B cell (primary cell): ENCODE data around the gene UBE2J2. TPM values are rescaled to one million over a fixed set of nuclear protein-coding genes. Genes with fewer than 3 reads are reported as not detected.
A peak's percentile ranks its signal among the peaks of the same experiment; 100 is the strongest.

Source experiments
- ATAC-seq: fragments of 200-7000 bp; cut with Tn5 transposase; one replicate; pipeline ENCODE4 v1.10.0; 2021; ENCODE audit warnings: low read depth, mild to moderate bottlenecking, moderate number of reproducible peaks, moderate library complexity
- CTCF ChIA-PET: fragments of 350-600 bp; sonication (Branson Sonifier 250); formaldehyde crosslinking; loops from one replicate; lab custom pipeline; 2021; ENCODE audit warnings: antibody characterized with exemption, inconsistent platforms; lab: Charles Lee
- POLR2A ChIA-PET: fragments of 350-600 bp; sonication (Branson Sonifier 250); formaldehyde crosslinking; loops from one replicate; lab custom pipeline; 2021; ENCODE audit warnings: antibody characterized with exemption; lab: Charles Lee
- DNase-seq: peaks from one replicate; pipeline ENCODE4 v3.0.0; 2013
- H2AFZ ChIP-seq: 2 replicates; pipeline ENCODE4 v1.6.1; 2012; ENCODE audit warnings: mild to moderate bottlenecking, low read depth, low read length; ENCODE audit not compliant: insufficient read depth, poor library complexity, severe bottlenecking
- H3K27ac ChIP-seq, 2 donors: 1 replicate in 1 of 2; 2 replicates in 1 of 2; pipeline ENCODE4 v1.5.1; 2012 to 2013; ENCODE audit warnings: low read length in 2 of 2, mild to moderate bottlenecking in 2 of 2, moderate library complexity in 1 of 2
- H3K27me3 ChIP-seq, 4 experiments: fragments of 200-600 bp in 1 of 4; sonication (generic) in 1 of 4; replicated peaks in 1 of 4; 1 replicate in 2 of 4; 2 replicates in 2 of 4; pipeline versions ENCODE4 v1.6.1 to v1.7.0; 2013 to 2016; ENCODE audit warnings: low read length in 3 of 4, mild to moderate bottlenecking in 2 of 4, mixed read lengths in 1 of 4, moderate library complexity in 1 of 4; ENCODE audit not compliant: insufficient read depth in 4 of 4, control insufficient read depth in 3 of 4; ENCODE audit errors: control extremely low read depth in 1 of 4
- H3K36me3 ChIP-seq, 2 experiments: replicated peaks in 1 of 2; 1 replicate in 1 of 2; 2 replicates in 1 of 2; pipeline versions ENCODE4 v1.6.1 to v1.7.1; 2013; ENCODE audit warnings: low read length in 1 of 2; ENCODE audit not compliant: insufficient read depth in 2 of 2, control insufficient read depth in 1 of 2; ENCODE audit errors: control extremely low read depth in 1 of 2, extremely low read depth in 1 of 2
- H3K4me1 ChIP-seq, 2 donors: fragments of 200-600 bp in 1 of 2; sonication (generic) in 1 of 2; 1 replicate in 1 of 2; 2 replicates in 1 of 2; pipeline versions ENCODE4 v1.5.1 to v1.6.1; 2013 to 2017; ENCODE audit warnings: low read length in 2 of 2; ENCODE audit not compliant: control insufficient read depth in 2 of 2, insufficient read depth in 2 of 2
- H3K4me2 ChIP-seq: replicated peaks from 2 replicates; pipeline ENCODE3; 2012; ENCODE audit warnings: mild to moderate bottlenecking, low read depth, low read length; ENCODE audit not compliant: poor library complexity, severe bottlenecking
- H3K4me3 ChIP-seq, 5 experiments: fragments of 200-600 bp in 1 of 5; sonication (generic) in 1 of 5; 1 replicate in 3 of 5; 2 replicates in 2 of 5; pipeline versions ENCODE4 v1.5.1 to v1.7.0; 2011 to 2016; ENCODE audit warnings: low read length in 4 of 5, mild to moderate bottlenecking in 4 of 5, low read depth in 2 of 5, control low read depth in 1 of 5, moderate library complexity in 1 of 5; ENCODE audit not compliant: insufficient read depth in 1 of 5; ENCODE audit errors: control extremely low read depth in 1 of 5, extremely low read depth in 1 of 5
- H3K79me2 ChIP-seq: fragments of 200-600 bp; sonication (generic); one replicate; pipeline ENCODE4 v1.6.0; 2016; ENCODE audit warnings: low read length; ENCODE audit not compliant: control insufficient read depth, insufficient read depth
- H3K9ac ChIP-seq: fragments of 200-600 bp; sonication (generic); 2 replicates; pipeline ENCODE4 v1.6.1; 2017; ENCODE audit warnings: mild to moderate bottlenecking, low read length, moderate library complexity
- H3K9me3 ChIP-seq, 3 donors: one replicate each; pipeline versions ENCODE4 v1.6.1 to v1.7.1; 2013; ENCODE audit warnings: low read length in 2 of 3; ENCODE audit not compliant: control insufficient read depth in 2 of 3, insufficient read depth in 1 of 3; ENCODE audit errors: control extremely low read depth in 1 of 3
- H4K20me1 ChIP-seq: 2 replicates; pipeline ENCODE4 v1.6.0; 2012; ENCODE audit warnings: mild to moderate bottlenecking, low read length; ENCODE audit not compliant: insufficient read depth, control insufficient read depth, poor library complexity, severe bottlenecking
- H3K27ac Mint-ChIP-seq: one replicate; pipeline ENCODE4 v1.8.0; 2021; ENCODE audit warnings: mixed read lengths
- H3K27me3 Mint-ChIP-seq: one replicate; pipeline ENCODE4 v1.8.0; 2021; ENCODE audit warnings: mixed read lengths
- H3K4me1 Mint-ChIP-seq: one replicate; pipeline ENCODE4 v1.8.0; 2021; ENCODE audit warnings: mixed read lengths
- H3K4me3 Mint-ChIP-seq: one replicate; pipeline ENCODE4 v1.8.0; 2021; ENCODE audit warnings: mixed read lengths
- H3K9me3 Mint-ChIP-seq: one replicate; pipeline ENCODE4 v1.8.0; 2022; ENCODE audit warnings: mixed read lengths; ENCODE audit not compliant: insufficient read depth
- EZH2 ChIP-seq: IDR thresholded peaks from 2 replicates; pipeline ENCODE4 v1.6.1; 2012; ENCODE audit warnings: borderline replicate concordance, low read depth, mild to moderate bottlenecking, moderate library complexity, low read length; ENCODE audit not compliant: insufficient read depth, poor library complexity, severe bottlenecking
- WGBS: methylation state at CpG from one replicate; pipeline ENCODE4 v1.1.5; 2013; ENCODE audit warnings: missing lambda C conversion rate; ENCODE audit not compliant: insufficient coverage; 5-methylcytosine and 5-hydroxymethylcytosine counted together
- intact Hi-C: fragments of 100-400 bp; cut with micrococcal nuclease; formaldehyde crosslinking; loops from one replicate; pipeline ENCODE4 v1.10.0; 2022
- polyA plus RNA-seq: library from polyadenylated mRNA; depleted of rRNA; stranded (reverse); fragments of >200 nt; gene quantifications from 2 replicates; pipeline ENCODE4 v1.2.3, GENCODE V29; 2012
- total RNA-seq, 2 donors: library from RNA; stranded (reverse); fragments of 120-200 nt in 1 of 2; gene quantifications; 1 replicate in 1 of 2; 2 replicates in 1 of 2; pipeline versions ENCODE4 v1.2.3 to v1.2.4, GENCODE V29; 2013 to 2022
- TF ChIP-seq, protein P1 (sequence below): fragments of 200-600 bp; IDR thresholded peaks from one replicate; pipeline ENCODE4 v1.8.0; 2022; ENCODE audit warnings: antibody characterized with exemption, mild to moderate bottlenecking

UBE2J2 gene
- total and polyA plus RNA-seq, 2 donors (not counting 1 experiment from before 2014, with no cell fraction given): 40.1 to 115 TPM

DNA sequence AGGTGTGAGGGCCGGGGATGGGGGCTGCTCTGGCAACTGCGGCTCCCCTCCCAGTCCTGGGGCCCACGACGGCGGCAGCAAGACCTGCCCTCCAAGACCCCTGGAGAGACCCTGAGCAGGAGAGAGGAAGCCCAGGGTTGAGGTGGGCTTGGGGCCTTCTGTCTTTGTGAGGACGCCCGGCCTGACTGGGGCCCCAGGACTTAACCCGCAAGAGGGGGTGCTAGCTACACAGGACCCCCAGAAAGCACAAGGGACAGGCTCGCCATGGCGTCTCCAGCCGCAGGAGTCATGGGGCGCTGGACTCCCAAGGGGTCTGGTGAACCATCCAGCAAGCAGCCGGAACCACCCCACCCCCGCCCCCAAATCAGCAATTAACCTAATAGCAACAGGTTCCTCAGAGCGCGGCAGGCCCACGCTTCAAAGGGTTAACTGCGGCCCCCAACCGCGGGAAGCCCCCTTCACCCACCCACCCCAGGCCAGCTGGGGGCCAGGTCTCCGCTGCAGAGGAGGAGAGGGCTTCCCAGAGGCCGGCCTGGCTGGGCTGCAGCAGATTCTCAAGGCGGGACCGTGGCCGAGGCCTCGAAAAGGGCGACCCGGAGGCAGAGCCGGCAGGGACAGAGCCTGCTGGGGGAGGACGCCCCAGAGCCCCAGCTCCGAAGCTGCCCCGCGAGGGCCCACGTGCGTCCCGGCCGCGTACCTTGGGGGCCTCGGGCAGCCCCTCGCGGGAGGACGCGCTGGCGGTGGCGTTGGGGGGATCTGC is 27.7 kb downstream of the UBE2J2 start:
- H3K9me3 Mint-ChIP-seq: no peaks in the 10 kb centered on the region
- 22% methylated on average over 35 of the region's 45 CpGs for WGBS
- Histone ChIP-seq H3K27me3 (peaks cover 0 to 36% (median 11%) of the 10 kb centered on the region in 4 experiments), H3K79me2 (peaks cover 3% of the 10 kb centered on the region), H3K27ac (no peak overlapping the region), H3K36me3 (no peaks in the 10 kb centered on the region), H3K4me2 (peak overlapping the region; percentile 56), H3K9me3 (peaks cover 0 to 10% (median 0%) of the 10 kb centered on the region in 3 donors), H2AFZ (peak overlapping the region; percentile 16), H3K9ac (no peak overlapping the region), H3K4me3 (no peak overlapping the region), H4K20me1 (peaks cover 11% of the 10 kb centered on the region), H3K4me1 (peaks cover 24 to 25% of the 10 kb centered on the region in 2 donors)
- DNase-seq: no peak
- TF ChIP-seq, protein P1, sequence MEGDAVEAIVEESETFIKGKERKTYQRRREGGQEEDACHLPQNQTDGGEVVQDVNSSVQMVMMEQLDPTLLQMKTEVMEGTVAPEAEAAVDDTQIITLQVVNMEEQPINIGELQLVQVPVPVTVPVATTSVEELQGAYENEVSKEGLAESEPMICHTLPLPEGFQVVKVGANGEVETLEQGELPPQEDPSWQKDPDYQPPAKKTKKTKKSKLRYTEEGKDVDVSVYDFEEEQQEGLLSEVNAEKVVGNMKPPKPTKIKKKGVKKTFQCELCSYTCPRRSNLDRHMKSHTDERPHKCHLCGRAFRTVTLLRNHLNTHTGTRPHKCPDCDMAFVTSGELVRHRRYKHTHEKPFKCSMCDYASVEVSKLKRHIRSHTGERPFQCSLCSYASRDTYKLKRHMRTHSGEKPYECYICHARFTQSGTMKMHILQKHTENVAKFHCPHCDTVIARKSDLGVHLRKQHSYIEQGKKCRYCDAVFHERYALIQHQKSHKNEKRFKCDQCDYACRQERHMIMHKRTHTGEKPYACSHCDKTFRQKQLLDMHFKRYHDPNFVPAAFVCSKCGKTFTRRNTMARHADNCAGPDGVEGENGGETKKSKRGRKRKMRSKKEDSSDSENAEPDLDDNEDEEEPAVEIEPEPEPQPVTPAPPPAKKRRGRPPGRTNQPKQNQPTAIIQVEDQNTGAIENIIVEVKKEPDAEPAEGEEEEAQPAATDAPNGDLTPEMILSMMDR: no peak
- TF ChIP-seq EZH2: no peak
- H3K27ac Mint-ChIP-seq: no peak overlapping the region
- intact Hi-C loops: no loop called here
- POLR2A ChIA-PET: no interaction called here
- peaks cover 15% of the 10 kb centered on the region for H3K4me1 Mint-ChIP-seq
- CTCF ChIA-PET: interaction anchor here (1.1 kb wide), 1 partner anchor 124 kb away, joined by 4 read pairs; no protein-coding TSS in a partner anchor
- no peaks in the 10 kb centered on the region for H3K27me3 Mint-ChIP-seq
- no peak for ATAC-seq
- no peak overlapping the region for H3K4me3 Mint-ChIP-seq

DNA sequence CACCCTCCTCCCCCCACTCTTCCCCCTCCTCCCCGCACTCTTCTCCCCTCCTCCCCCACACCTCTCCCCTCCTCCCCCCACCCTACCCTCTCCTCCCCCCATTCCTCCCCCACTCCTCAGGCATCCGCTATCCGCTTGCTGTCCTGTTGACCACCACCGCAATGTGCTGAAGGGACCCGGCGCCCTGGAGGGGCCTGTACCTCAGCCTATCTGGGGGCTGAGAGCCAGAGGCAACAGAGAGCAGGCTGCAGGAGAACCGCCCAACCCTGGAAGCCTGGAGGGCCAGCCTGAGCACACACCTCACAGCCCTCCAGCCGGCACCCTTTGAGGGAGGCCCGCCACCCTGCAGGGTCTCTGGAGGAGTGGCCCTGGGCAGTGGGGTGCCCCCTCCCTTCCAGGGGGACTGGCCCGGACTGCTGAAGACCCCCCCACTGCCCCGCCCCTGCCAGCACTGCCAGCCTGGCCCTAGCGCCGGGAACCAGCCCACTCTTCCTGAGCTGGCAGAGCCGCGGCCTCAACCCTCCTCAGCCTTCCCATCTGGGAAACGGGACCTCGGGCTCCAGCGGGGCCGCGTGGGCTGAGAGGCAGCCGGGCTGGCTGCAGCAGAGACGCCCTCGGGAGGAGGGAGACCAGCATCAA is 28.4 kb downstream of the UBE2J2 start:
- Histone ChIP-seq H3K27me3 (peaks cover 0 to 36% (median 11%) of the 10 kb centered on the region in 4 experiments), H3K36me3 (no peaks in the 10 kb centered on the region)
- TF ChIP-seq, protein P1: no peak
- TF ChIP-seq EZH2: no peak

More for the DNA sequence above, 28.4 kb downstream of the UBE2J2 start:
- Histone ChIP-seq H3K27ac (no peak overlapping the region), H3K9me3 (peaks cover 0 to 10% (median 0%) of the 10 kb centered on the region in 3 donors), H3K4me1 (peaks cover 18% of the 10 kb centered on the region in 2 donors), H3K9ac (no peak overlapping the region), H4K20me1 (peaks cover 11% of the 10 kb centered on the region), H3K4me3 (no peak overlapping the region), H3K79me2 (peaks cover 3% of the 10 kb centered on the region), H2AFZ (no peak overlapping the region), H3K4me2 (no peak overlapping the region)
- Mint-ChIP-seq H3K4me3 (no peak overlapping the region), H3K27me3 (no peaks in the 10 kb centered on the region), H3K4me1 (peaks cover 9% of the 10 kb centered on the region), H3K9me3 (no peaks in the 10 kb centered on the region), H3K27ac (no peak overlapping the region)
- DNase-seq (no peak), ATAC-seq (no peak)
- intact Hi-C loops: no loop called here
- ChIA-PET CTCF (interaction anchor here (1.1 kb wide), 1 partner anchor 123 kb away, joined by 4 read pairs; no protein-coding TSS in a partner anchor), POLR2A (no interaction called here)
- 84% methylated on average over 20 of the region's 23 CpGs for WGBS
